Tibial artery (tissue), 4 donors: ENCODE data around the gene CYLD.

Experiments used
- DNase-seq, 2 donors: peaks; one replicate each; pipeline ENCODE4 v3.0.0-alpha.2; 2019
- H3K27ac ChIP-seq, 2 donors: fragments of 200-600 bp; sonication (generic) in 1 of 2; 1 replicate in 1 of 2; 2 replicates in 1 of 2; pipeline ENCODE4 v1.5.1; 2018 to 2019; ENCODE audit warnings: mild to moderate bottlenecking in 1 of 2
- H3K27me3 ChIP-seq, 2 donors: fragments of 200-600 bp; sonication (generic) in 1 of 2; one replicate each; pipeline versions ENCODE4 v1.5.1 to v1.6.0; 2016 to 2019
- H3K36me3 ChIP-seq, 3 donors: fragments of 200-600 bp; sonication (generic) in 2 of 3; one replicate each; pipeline ENCODE4 v1.5.1; 2016 to 2019; ENCODE audit warnings: mild to moderate bottlenecking in 2 of 3
- H3K4me1 ChIP-seq, 4 donors: fragments of 200-600 bp; sonication (generic) in 2 of 4; 1 replicate in 3 of 4; 2 replicates in 1 of 4; pipeline ENCODE4 v1.5.1; 2016 to 2019
- H3K4me3 ChIP-seq, 2 donors: fragments of 200-600 bp; sonication (generic) in 1 of 2; 1 replicate in 1 of 2; 2 replicates in 1 of 2; pipeline ENCODE4 v1.5.1; 2018 to 2019; ENCODE audit warnings: mild to moderate bottlenecking in 2 of 2
- H3K9me3 ChIP-seq, 3 donors: fragments of 200-600 bp; sonication (generic) in 1 of 3; one replicate each; pipeline ENCODE4 v1.5.1; 2016 to 2019
- intact Hi-C: fragments of 100-400 bp; cut with DNase I; formaldehyde crosslinking; loops from one replicate; pipeline ENCODE4 v1.15.0; 2023; ENCODE audit warnings: low total_unique reads
- TF ChIP-seq, protein P1 (sequence below), 2 experiments: fragments of 200-600 bp in 1 of 2; fragments of 450-650 bp in 1 of 2; IDR thresholded peaks; one replicate each; pipeline ENCODE4 v1.5.1; 2017 to 2019; ENCODE audit warnings: antibody characterized with exemption in 2 of 2, mild to moderate bottlenecking in 1 of 2, moderate library complexity in 1 of 2

Gene CYLD

DNA sequence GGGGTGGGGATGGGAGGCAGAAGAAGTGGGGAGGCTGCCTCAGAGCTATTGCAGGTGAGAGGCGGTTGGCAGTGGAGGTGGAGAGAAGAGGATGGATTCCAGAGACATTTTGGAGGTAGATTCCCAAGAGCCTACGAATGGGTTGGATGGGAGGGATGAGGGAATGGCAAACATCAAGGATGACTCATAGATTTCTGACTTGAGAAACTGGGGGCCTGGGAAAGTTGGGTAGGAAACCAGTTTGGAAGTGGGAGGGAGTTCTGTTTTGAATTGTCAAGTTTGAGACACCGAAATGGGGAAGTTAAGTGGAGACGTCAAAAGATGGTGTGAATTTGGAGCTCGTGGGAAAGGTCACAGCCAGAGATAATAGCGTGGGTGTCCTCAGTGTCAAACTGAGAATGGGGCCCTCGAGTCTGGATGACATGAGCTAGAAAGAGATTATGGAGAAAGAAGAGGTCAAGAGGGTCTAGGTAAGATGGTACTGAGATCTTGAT lies 6.2 kb upstream of the CYLD start:
- intact Hi-C loops, result no loop called here
- TF ChIP-seq, protein P1, sequence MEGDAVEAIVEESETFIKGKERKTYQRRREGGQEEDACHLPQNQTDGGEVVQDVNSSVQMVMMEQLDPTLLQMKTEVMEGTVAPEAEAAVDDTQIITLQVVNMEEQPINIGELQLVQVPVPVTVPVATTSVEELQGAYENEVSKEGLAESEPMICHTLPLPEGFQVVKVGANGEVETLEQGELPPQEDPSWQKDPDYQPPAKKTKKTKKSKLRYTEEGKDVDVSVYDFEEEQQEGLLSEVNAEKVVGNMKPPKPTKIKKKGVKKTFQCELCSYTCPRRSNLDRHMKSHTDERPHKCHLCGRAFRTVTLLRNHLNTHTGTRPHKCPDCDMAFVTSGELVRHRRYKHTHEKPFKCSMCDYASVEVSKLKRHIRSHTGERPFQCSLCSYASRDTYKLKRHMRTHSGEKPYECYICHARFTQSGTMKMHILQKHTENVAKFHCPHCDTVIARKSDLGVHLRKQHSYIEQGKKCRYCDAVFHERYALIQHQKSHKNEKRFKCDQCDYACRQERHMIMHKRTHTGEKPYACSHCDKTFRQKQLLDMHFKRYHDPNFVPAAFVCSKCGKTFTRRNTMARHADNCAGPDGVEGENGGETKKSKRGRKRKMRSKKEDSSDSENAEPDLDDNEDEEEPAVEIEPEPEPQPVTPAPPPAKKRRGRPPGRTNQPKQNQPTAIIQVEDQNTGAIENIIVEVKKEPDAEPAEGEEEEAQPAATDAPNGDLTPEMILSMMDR (IDR thresholded peaks at IDR 0.05), result no peak

DNA sequence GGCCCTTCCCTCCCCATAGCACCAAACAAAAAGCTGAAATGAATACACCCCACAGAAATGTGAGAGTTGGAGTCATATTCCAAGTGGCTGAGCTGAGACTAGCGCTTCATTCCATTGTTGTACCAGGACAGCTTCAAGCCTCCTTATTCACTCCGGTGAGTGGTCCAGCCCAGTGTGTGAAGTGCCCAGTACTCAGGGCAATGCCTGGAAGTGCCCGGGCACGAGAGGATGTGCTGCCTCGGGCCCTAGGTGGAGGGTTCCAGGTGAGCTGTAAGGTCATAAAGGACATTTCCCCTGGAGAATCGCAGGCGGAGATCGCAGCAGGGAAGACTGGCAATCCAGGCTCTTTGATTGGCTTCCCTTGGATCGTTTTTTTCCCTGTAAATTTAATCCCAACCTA lies 5.4 kb upstream of the CYLD start:
- TF ChIP-seq, protein P1 (IDR thresholded peaks at IDR 0.05), result no peak
- Histone ChIP-seq H3K4me1 (peaks cover 0 to 37% (median 15%) of the 10 kb centered on the region in 4 donors), H3K27me3 (no peaks in the 10 kb centered on the region), H3K36me3 (no peaks in the 10 kb centered on the region), H3K9me3 (no peaks in the 10 kb centered on the region), H3K27ac (no peak overlapping the region), H3K4me3 (no peak overlapping the region)
- intact Hi-C loops, result no loop called here
- DNase-seq, result no peak

More for the DNA sequence above, 6.2 kb upstream of the CYLD start:
- Histone ChIP-seq H3K27ac (no peak overlapping the region), H3K36me3 (no peaks in the 10 kb centered on the region), H3K4me3 (no peak overlapping the region), H3K27me3 (no peaks in the 10 kb centered on the region), H3K9me3 (no peaks in the 10 kb centered on the region), H3K4me1 (peaks cover 0 to 36% (median 12%) of the 10 kb centered on the region in 4 donors)
- DNase-seq, result no peak

DNA sequence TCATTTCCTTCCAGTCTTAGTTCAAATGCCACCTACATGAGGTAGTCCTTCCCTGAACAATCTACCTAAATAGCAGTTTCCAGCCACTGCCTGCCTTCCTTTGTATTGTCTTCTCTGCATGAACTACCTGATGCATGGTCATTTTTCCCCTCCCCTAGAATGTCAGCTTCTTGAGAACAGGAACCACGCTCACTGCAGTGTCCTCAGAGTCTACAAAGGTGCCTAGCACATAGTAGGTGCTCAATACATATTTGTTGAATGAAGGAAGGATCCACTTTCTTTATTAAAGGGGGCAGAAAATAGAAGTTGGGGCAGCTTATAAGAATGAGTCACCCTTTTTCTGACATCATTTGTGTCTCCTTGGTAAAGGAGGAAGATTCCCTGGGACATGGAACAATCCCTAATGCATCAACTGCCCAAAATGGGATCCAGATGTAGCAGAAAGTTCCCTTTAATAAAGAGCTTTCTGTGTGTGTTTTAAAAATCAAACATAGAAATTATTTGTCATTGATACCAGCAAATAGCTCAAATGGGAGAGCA lies 4.4 kb upstream of the CYLD start:
- no peak for DNase-seq
- Histone ChIP-seq H3K36me3 (no peaks in the 10 kb centered on the region), H3K27me3 (no peaks in the 10 kb centered on the region), H3K9me3 (no peaks in the 10 kb centered on the region), H3K27ac (no peak overlapping the region), H3K4me3 (no peak overlapping the region), H3K4me1 (peaks cover 0 to 26% (median 8%) of the 10 kb centered on the region in 4 donors)
- intact Hi-C loops, result no loop called here
- TF ChIP-seq, protein P1 (IDR thresholded peaks at IDR 0.05), result no peak

DNA sequence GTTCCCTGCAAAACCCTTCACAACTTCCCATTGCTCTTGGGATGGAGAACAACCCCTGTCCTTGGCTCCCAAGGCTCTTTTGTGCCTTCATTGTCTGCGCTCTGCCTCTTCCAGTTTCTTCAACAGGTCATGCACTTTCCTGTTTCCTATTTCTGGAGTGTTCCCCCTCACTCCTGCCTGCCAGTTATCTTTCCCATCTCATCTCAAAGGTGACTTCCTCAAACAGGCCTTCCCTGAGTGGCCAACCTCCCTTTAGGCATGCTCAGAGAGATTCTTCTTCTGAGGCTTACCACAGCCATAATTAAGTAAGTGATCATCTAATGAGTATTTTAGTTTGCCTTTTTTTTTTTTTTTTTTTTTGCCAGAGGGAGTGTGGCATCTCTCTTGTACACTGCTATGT lies 2.9 kb upstream of the CYLD start:
- H3K27me3 ChIP-seq, result no peaks in the 10 kb centered on the region
- H3K36me3 ChIP-seq, result no peaks in the 10 kb centered on the region
- DNase-seq, result no peak
- H3K27ac ChIP-seq, result no peak overlapping the region
- intact Hi-C loops, result no loop called here
- TF ChIP-seq, protein P1 (IDR thresholded peaks at IDR 0.05), result no peak
- H3K4me1 ChIP-seq, result peaks cover 0 to 24% (median 15%) of the 10 kb centered on the region in 4 donors
- no peak overlapping the region for H3K4me3 ChIP-seq
- H3K9me3 ChIP-seq, result no peaks in the 10 kb centered on the region

DNA sequence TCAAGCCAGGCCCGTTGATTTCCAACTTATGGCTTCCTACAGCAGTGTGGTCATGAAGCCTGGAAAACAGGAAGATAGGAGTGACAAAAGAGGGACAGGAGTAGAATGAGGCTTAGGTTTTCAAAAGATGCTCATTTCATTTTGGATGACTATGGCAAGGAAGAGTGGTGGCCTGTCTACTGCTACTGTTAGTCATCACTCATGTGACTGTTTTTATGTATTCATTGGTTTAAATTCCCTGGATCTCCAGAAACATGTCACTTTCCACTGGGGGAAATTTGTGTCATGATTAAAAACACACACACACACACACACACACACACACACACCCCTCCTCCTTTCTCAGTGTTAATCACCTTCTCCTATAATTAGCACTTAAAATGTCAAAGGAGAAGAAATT lies 1.1 kb upstream of the CYLD start:
- TF ChIP-seq, protein P1 (IDR thresholded peaks at IDR 0.05), result no peak
- no peak for DNase-seq
- intact Hi-C loops, result loop anchor here (5.0 to 10.0 kb wide), 5 partner anchors 46 to 886 kb away; partner anchors contain the start of genes BRD7, NKD1, NOD2 and ZNF423
- H3K9me3 ChIP-seq, result no peaks in the 10 kb centered on the region
- H3K4me1 ChIP-seq, result peaks cover 0 to 36% (median 25%) of the 10 kb centered on the region in 4 donors
- no peaks in the 10 kb centered on the region for H3K36me3 ChIP-seq
- no peaks in the 10 kb centered on the region for H3K27me3 ChIP-seq
- H3K4me3 ChIP-seq, result peak overlapping the region; percentile 82 to 90
- H3K27ac ChIP-seq, result peak overlapping the region; percentile 65 to 71
